ENCODE data around the gene ZBTB8A. TPM values are rescaled to one million over a fixed set of nuclear protein-coding genes. Genes with fewer than 3 reads are reported as not detected.

ZBTB8A gene
- total and polyA plus RNA-seq, 2 of the 13 experiments (the other 11 are each of a cell fraction or from before 2014, with no cell fraction given) = 1.3 to 3.7 TPM

GRCh38 chr1:32612189-32612881, 73.1 kb downstream of the ZBTB8A start (continued):
- peak; percentile 16; the same call in 1 of the 2 replicates for TF ChIP-seq HOMEZ (CRISPR knock-in tag; IDR thresholded peaks at IDR 0.05; ENCODE audit: low read depth)
- TF ChIP-seq RFXAP (CRISPR knock-in tag; IDR thresholded peaks at IDR 0.05; ENCODE audit: borderline replicate concordance) = peak; percentile 52; the same call in 1 of the 2 replicates
- no peak for TF ChIP-seq RERE (CRISPR knock-in tag; IDR thresholded peaks at IDR 0.05; ENCODE audit: low read depth)
- TF ChIP-seq ZNF766 (CRISPR knock-in tag; IDR thresholded peaks at IDR 0.05; ENCODE audit: borderline replicate concordance) = no peak
- TF ChIP-seq ZBTB49 (CRISPR knock-in tag; IDR thresholded peaks at IDR 0.05; ENCODE audit: borderline replicate concordance) = no peak
- TF ChIP-seq ELF3 (CRISPR knock-in tag; IDR thresholded peaks at IDR 0.05) = 0 out of 2 replicates have a peak, but pooled peaks have one; percentile 8
- TF ChIP-seq DMTF1 (CRISPR knock-in tag; IDR thresholded peaks at IDR 0.05) = 0 out of 2 replicates have a peak, but pooled peaks have one; percentile 55
- no peak for TF ChIP-seq KDM6A (CRISPR knock-in tag; IDR thresholded peaks at IDR 0.05; ENCODE audit: low read depth)
- no peak for TF ChIP-seq LBX2 (CRISPR knock-in tag; IDR thresholded peaks at IDR 0.05; ENCODE audit: borderline replicate concordance)
- TF ChIP-seq ELF4 (CRISPR knock-in tag; IDR thresholded peaks at IDR 0.05; ENCODE audit: borderline replicate concordance) = peak; percentile 55; the same call in 1 of the 2 replicates
- no peak for TF ChIP-seq HINFP (CRISPR knock-in tag; IDR thresholded peaks at IDR 0.05; ENCODE audit: low read depth)
- TF ChIP-seq ZNF225 (CRISPR knock-in tag; IDR thresholded peaks at IDR 0.05) = peak; percentile 37; the same call in 1 of the 2 replicates
- 0 out of 2 replicates have a peak, but pooled peaks have one; percentile 4 for TF ChIP-seq ZBTB21 (CRISPR knock-in tag; IDR thresholded peaks at IDR 0.05)
- no peak for TF ChIP-seq SMAD1 (CRISPR knock-in tag; IDR thresholded peaks at IDR 0.05; ENCODE audit: borderline replicate concordance, low read depth)

All from HepG2 (cell line).